HG02870 (cell line): ENCODE data around the gene RPL22.

Experiments
- ATAC-seq: cut with Tn5 transposase; IDR thresholded peaks from one replicate; pipeline ENCODE4 v1.9.1; 2021; ENCODE audit warnings: mild to moderate bottlenecking, moderate library complexity; ENCODE audit not compliant: unreplicated experiment

Gene RPL22

GRCh38 chr1:6175411-6175828 lies 24.0 kb downstream of the RPL22 start:
- ATAC-seq: no peak

- no peak for ATAC-seq
Measured at GRCh38 chr1:6174621-6175410, 24.6 kb downstream of the RPL22 start.

GRCh38 chr1:6172549-6172948 lies 26.8 kb downstream of the RPL22 start:
- no peak for ATAC-seq

- ATAC-seq: no peak
Measured at GRCh38 chr1:6171548-6172124, 27.8 kb downstream of the RPL22 start.

GRCh38 chr1:6170742-6171201 lies 28.6 kb downstream of the RPL22 start:
- ATAC-seq: no peak

- no peak for ATAC-seq
Measured at GRCh38 chr1:6170116-6170741, 29.2 kb downstream of the RPL22 start.

- ATAC-seq: no peak
Measured at GRCh38 chr1:6168947-6169586, 30.3 kb downstream of the RPL22 start.

- no peak for ATAC-seq
Measured at GRCh38 chr1:6167391-6168303, 31.7 kb downstream of the RPL22 start.

GRCh38 chr1:6166655-6167390 lies 32.6 kb downstream of the RPL22 start:
- no peak for ATAC-seq

- ATAC-seq: no peak
Measured at GRCh38 chr1:6166221-6166620, 33.2 kb downstream of the RPL22 start.

- ATAC-seq: no peak
Measured at GRCh38 chr1:6165441-6165985, 33.9 kb downstream of the RPL22 start.

GRCh38 chr1:6165027-6165426 lies 34.4 kb downstream of the RPL22 start:
- ATAC-seq: no peak

GRCh38 chr1:6163973-6164617 lies 35.3 kb downstream of the RPL22 start:
- no peak for ATAC-seq

GRCh38 chr1:6163191-6163972 lies 36.0 kb downstream of the RPL22 start:
- ATAC-seq: no peak

- no peak for ATAC-seq
Measured at GRCh38 chr1:6162773-6163172, 36.6 kb downstream of the RPL22 start.

- no peak for ATAC-seq
Measured at GRCh38 chr1:6162341-6162740, 37.1 kb downstream of the RPL22 start.

- no peak for ATAC-seq
Measured at GRCh38 chr1:6158181-6158580, 41.2 kb downstream of the RPL22 start.

- ATAC-seq: no peak
Measured at GRCh38 chr1:6157528-6158174, 41.7 kb downstream of the RPL22 start.
